ENCODE data around the gene AGAP1.

Gene AGAP1

GRCh38 chr2:235612181-235612950, 118.5 kb downstream of the AGAP1 start:
- no peak for TF ChIP-seq CTCF (IDR thresholded peaks at IDR 0.05)
- Histone ChIP-seq H3K27ac (no peak overlapping the region), H3K4me3 (no peak overlapping the region)
- no peak for DNase-seq (ENCODE audit: low spot score)

- DNase-seq (ENCODE audit: low spot score) = no peak
- no peak for TF ChIP-seq CTCF (IDR thresholded peaks at IDR 0.05)
- Histone ChIP-seq H3K4me3 (no peak overlapping the region), H3K27ac (no peak overlapping the region)
These were observed 119.8 kb downstream of the AGAP1 start for GRCh38 chr2:235613649-235614048.

GRCh38 chr2:235614176-235614860, 120.5 kb downstream of the AGAP1 start:
- Histone ChIP-seq H3K27ac (peak overlapping the region in 1 of 2 donors; percentile 69), H3K4me3 (no peak overlapping the region)
- no peak for DNase-seq (ENCODE audit: low spot score)
- no peak for TF ChIP-seq CTCF (IDR thresholded peaks at IDR 0.05)

GRCh38 chr2:235614900-235615712, 121.3 kb downstream of the AGAP1 start:
- peak; percentile 84 for DNase-seq (ENCODE audit: low spot score)
- TF ChIP-seq CTCF (IDR thresholded peaks at IDR 0.05) = no peak
- Histone ChIP-seq H3K27ac (peak overlapping the region in 1 of 2 donors; percentile 69), H3K4me3 (no peak overlapping the region)

- no peak for DNase-seq (ENCODE audit: low spot score)
- no peak for TF ChIP-seq CTCF (IDR thresholded peaks at IDR 0.05)
- H3K4me3 ChIP-seq = no peak overlapping the region
- H3K27ac ChIP-seq = peak overlapping the region; percentile 50 to 70
These were observed 123.0 kb downstream of the AGAP1 start for GRCh38 chr2:235616885-235617284.

GRCh38 chr2:235618039-235618438, 124.2 kb downstream of the AGAP1 start:
- no peak overlapping the region for H3K4me3 ChIP-seq
- no peak for DNase-seq (ENCODE audit: low spot score)
- TF ChIP-seq CTCF (IDR thresholded peaks at IDR 0.05) = no peak
- H3K27ac ChIP-seq = peak overlapping the region in 1 of 2 donors; percentile 70
